MM.1S (cell line): ENCODE data around the gene NLRP9.

Source experiments
- DNase-seq: peaks from one replicate; pipeline ENCODE4 v3.0.0-alpha.2; 2015
- H2AFZ ChIP-seq: fragments of 300-600 bp; sonication (generic); 2 replicates; pipeline ENCODE4 v1.6.0; 2016; ENCODE audit warnings: antibody characterized with exemption, low read length
- H3F3A ChIP-seq: fragments of 300-600 bp; sonication (generic); 2 replicates; pipeline ENCODE4 v1.6.1; 2016; ENCODE audit warnings: mild to moderate bottlenecking, antibody characterized with exemption, low read length, moderate library complexity, mixed read lengths; ENCODE audit not compliant: insufficient read depth
- H3K27ac ChIP-seq: fragments of 300-600 bp; sonication (generic); 2 replicates; pipeline ENCODE4 v1.5.1; 2016; ENCODE audit warnings: mild to moderate bottlenecking, low read length
- H3K27me3 ChIP-seq: fragments of 300-600 bp; sonication (generic); replicated peaks from 2 replicates; pipeline ENCODE4 v1.6.0; 2016; ENCODE audit warnings: low read length; ENCODE audit not compliant: insufficient read depth
- H3K36me3 ChIP-seq: fragments of 300-600 bp; sonication (generic); replicated peaks from 2 replicates; pipeline ENCODE4 v1.6.1; 2016; ENCODE audit warnings: mild to moderate bottlenecking, low read length, mixed read lengths; ENCODE audit not compliant: insufficient read depth
- H3K4me1 ChIP-seq: fragments of 300-600 bp; sonication (generic); 2 replicates; pipeline ENCODE4 v1.6.1; 2016; ENCODE audit warnings: low read length, mixed read lengths
- H3K4me2 ChIP-seq: fragments of 300-600 bp; sonication (generic); 2 replicates; pipeline ENCODE4 v1.6.0; 2016; ENCODE audit warnings: low read depth, low read length
- H3K4me3 ChIP-seq: fragments of 300-600 bp; sonication (generic); 2 replicates; pipeline ENCODE4 v1.5.1; 2016; ENCODE audit warnings: low read length, mixed read lengths
- H3K79me2 ChIP-seq: fragments of 300-600 bp; sonication (generic); 2 replicates; pipeline ENCODE4 v1.6.1; 2016; ENCODE audit warnings: mixed run types, low read length, mixed read lengths
- H3K9ac ChIP-seq: fragments of 300-600 bp; sonication (generic); 2 replicates; pipeline ENCODE4 v1.6.1; 2016; ENCODE audit warnings: low read length, mixed read lengths
- H3K9me2 ChIP-seq: fragments of 300-600 bp; sonication (generic); replicated peaks from 2 replicates; pipeline ENCODE4 v1.6.1; 2016; ENCODE audit warnings: mild to moderate bottlenecking, low read length, mixed read lengths; ENCODE audit not compliant: insufficient read depth
- H3K9me3 ChIP-seq: fragments of 300-600 bp; sonication (generic); replicated peaks from 2 replicates; pipeline ENCODE4 v1.6.1; 2016; ENCODE audit warnings: mild to moderate bottlenecking, low read length, mixed read lengths; ENCODE audit not compliant: insufficient read depth
- H4K20me1 ChIP-seq: fragments of 300-600 bp; sonication (generic); 2 replicates; pipeline ENCODE4 v1.6.1; 2016; ENCODE audit warnings: mild to moderate bottlenecking, low read length, moderate library complexity, mixed read lengths; ENCODE audit not compliant: insufficient read depth
- CTCF ChIP-seq: fragments of 300-600 bp; sonication (generic); IDR thresholded peaks from 2 replicates; pipeline ENCODE4 v1.5.1; 2016; ENCODE audit warnings: antibody characterized with exemption, low read length, mixed read lengths
- EZH2 ChIP-seq: fragments of 300-600 bp; sonication (generic); optimal IDR thresholded peaks from 2 replicates; pipeline ENCODE3; 2017; ENCODE audit warnings: low read depth, mild to moderate bottlenecking, antibody characterized with exemption, low read length, mixed read lengths
- EZH2phosphoT487 ChIP-seq: fragments of 300-600 bp; sonication (generic); IDR thresholded peaks from 2 replicates; pipeline ENCODE4 v1.6.1; 2018; ENCODE audit warnings: antibody characterized with exemption, low read length

NLRP9 gene

GRCh38 chr19:55668603-55669348 is 69.4 kb downstream of the NLRP9 start:
- H3K36me3 ChIP-seq, result peaks cover 20% of the 10 kb centered on the region
- no peak overlapping the region for H3K27ac ChIP-seq
- H3K27me3 ChIP-seq, result no peaks in the 10 kb centered on the region
- no peak overlapping the region for H3K4me2 ChIP-seq
- peaks cover 98% of the 10 kb centered on the region for H3K79me2 ChIP-seq
- H3K4me1 ChIP-seq, result no peaks in the 10 kb centered on the region; the same call in 1 of the 2 replicates
- no peak for DNase-seq
- H3K9me2 ChIP-seq, result no peaks in the 10 kb centered on the region
- H3K9me3 ChIP-seq, result no peaks in the 10 kb centered on the region
- no peak for TF ChIP-seq EZH2phosphoT487
- no peak for TF ChIP-seq EZH2
- no peak for TF ChIP-seq CTCF
- peaks cover 21% of the 10 kb centered on the region for H3F3A ChIP-seq
- H3K4me3 ChIP-seq, result no peak overlapping the region
- H2AFZ ChIP-seq, result no peak overlapping the region
- peaks cover 40% of the 10 kb centered on the region for H4K20me1 ChIP-seq
- H3K9ac ChIP-seq, result no peak overlapping the region

DNA sequence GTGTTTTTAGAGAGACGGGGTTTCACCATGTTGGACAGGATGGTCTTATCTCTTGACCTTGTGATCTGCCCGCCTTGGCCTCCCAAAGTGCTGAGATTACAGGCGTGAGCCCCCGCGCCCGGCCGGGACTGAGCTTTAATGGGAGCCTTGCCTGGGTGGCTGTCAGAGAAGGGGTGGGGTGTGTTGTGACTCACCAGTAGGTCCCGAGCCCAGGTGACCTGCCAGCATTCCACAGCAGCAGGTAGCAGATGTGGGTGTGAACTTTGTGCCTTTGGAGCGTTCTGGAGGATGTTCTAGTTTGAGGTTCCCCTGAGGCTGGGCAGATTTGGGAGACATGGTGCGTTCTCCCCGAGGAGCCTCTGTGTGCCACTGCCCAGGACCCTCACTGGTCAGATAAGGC is 70.2 kb downstream of the NLRP9 start:
- Histone ChIP-seq H3K36me3 (peaks cover 26% of the 10 kb centered on the region), H3K79me2 (peaks cover 98% of the 10 kb centered on the region), H4K20me1 (peaks cover 44% of the 10 kb centered on the region), H3K9ac (no peak overlapping the region), H3F3A (peaks cover 13% of the 10 kb centered on the region; the same call in 1 of the 2 replicates), H3K4me3 (no peak overlapping the region), H3K4me2 (no peak overlapping the region), H3K27ac (no peak overlapping the region), H3K9me2 (no peaks in the 10 kb centered on the region), H3K27me3 (no peaks in the 10 kb centered on the region), H3K4me1 (no peaks in the 10 kb centered on the region), H2AFZ (no peak overlapping the region), H3K9me3 (no peaks in the 10 kb centered on the region)
- no peak for TF ChIP-seq CTCF
- TF ChIP-seq EZH2, result no peak
- TF ChIP-seq EZH2phosphoT487, result no peak
- no peak for DNase-seq

DNA sequence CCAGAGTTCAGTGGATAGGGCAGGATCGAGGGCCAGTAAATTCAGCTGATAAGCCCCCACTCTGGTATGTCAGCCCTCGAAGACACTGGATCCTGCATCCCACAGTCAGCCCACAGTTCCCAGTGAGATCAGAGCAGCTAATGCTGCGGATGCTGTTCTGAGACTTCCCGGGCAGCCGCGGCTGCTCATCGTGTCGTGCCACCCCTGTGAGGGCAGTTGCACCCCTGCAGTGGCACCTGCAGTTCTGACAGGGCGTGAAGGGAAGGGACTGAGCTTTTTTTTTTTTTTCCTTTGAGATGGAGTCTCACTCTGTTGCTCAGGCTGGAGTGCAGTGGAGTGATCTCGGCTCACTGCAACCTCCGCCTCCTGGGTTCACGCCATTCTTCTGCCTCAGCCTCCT is 70.7 kb downstream of the NLRP9 start:
- Histone ChIP-seq H3K4me2 (no peak overlapping the region), H3K9ac (no peak overlapping the region), H3K27ac (no peak overlapping the region), H3K79me2 (peaks cover 98% of the 10 kb centered on the region), H3K4me3 (no peak overlapping the region), H3K9me3 (no peaks in the 10 kb centered on the region), H3F3A (peaks cover 12% of the 10 kb centered on the region; the same call in 1 of the 2 replicates), H3K36me3 (peaks cover 26% of the 10 kb centered on the region), H2AFZ (no peak overlapping the region), H4K20me1 (peaks cover 47% of the 10 kb centered on the region), H3K9me2 (no peaks in the 10 kb centered on the region), H3K4me1 (no peaks in the 10 kb centered on the region), H3K27me3 (no peaks in the 10 kb centered on the region)
- DNase-seq, result no peak
- TF ChIP-seq EZH2phosphoT487, result no peak
- no peak for TF ChIP-seq EZH2
- no peak for TF ChIP-seq CTCF
